Subcutaneous adipose tissue (tissue), 4 donors: ENCODE measurements around the gene MRPS11. TPM values are rescaled to one million over a fixed set of nuclear protein-coding genes. Genes with fewer than 3 reads are reported as not detected.

Experiments
- CTCF ChIP-seq: fragments of 450-650 bp; IDR thresholded peaks from one replicate; pipeline ENCODE4 v1.5.1; 2016; ENCODE audit warnings: low read depth, mild to moderate bottlenecking, control low read depth, antibody characterized with exemption, moderate library complexity
- total RNA-seq, 4 donors: library from RNA; depleted of rRNA; stranded (reverse); fragments of >200 nt; gene quantifications; one replicate each; pipeline ENCODE4 v1.1.0, GENCODE V29; 2016

The MRPS11 gene
- total RNA-seq, 4 donors from 2014 or later: 28.8 to 48.0 (median 31.5) TPM

DNA sequence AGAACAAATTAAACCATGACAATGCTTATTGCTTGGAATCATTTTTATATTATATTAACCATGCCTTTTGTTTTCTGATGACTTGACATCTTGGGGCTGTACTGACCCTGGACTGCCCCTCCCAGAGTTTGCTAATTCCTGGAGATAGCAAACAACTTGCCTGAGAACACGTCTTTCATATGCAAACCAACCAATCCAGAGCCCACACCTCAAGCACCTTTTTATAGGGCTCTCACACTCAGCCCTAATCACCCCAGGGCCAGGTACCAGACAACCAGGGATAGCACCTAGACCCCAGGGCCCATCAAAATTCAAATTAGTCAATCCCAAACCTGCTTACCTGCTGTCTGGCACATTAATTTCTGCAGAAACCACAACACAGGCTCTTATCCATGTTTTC is 36.9 kb downstream of the MRPS11 start:
- TF ChIP-seq CTCF: no peak

DNA sequence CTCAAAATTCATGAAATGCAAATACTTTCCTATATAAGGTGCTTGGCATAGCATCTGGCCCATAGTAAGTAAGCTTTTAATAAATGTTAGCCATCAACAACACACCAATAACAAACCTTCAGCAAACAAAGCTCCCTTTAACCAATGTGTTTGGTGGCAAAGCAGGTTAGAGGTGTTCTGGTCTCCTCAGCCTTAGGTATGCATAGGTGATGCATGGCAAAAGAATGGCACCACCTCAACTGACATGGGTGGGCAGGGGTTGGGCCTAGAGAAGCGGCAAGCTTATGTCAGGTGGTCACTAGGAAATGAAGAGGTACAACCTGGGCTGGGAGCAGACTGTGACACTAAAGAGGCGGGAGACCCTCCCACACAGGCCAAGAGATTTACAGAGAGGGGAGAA is 38.2 kb downstream of the MRPS11 start:
- TF ChIP-seq CTCF: no peak

DNA sequence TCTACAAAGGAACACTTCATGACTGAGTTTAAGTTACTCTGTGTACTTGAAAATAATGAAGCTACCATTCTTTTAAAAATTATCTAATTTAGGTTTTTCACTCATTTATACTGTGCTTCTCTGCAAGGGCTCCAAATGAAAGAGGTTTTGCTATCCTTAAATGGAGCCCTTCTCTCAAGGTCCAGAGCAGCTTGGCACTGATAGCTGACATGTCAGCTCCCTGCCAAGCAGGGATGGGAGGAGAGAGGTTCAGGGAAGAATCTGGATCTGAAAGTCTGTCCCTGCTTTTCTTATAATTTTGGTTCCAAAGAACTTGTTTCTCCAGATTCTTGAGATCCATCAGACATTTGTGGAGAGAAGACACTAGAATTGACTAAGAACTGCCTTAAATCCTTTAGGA is 39.1 kb downstream of the MRPS11 start:
- no peak for TF ChIP-seq CTCF

DNA sequence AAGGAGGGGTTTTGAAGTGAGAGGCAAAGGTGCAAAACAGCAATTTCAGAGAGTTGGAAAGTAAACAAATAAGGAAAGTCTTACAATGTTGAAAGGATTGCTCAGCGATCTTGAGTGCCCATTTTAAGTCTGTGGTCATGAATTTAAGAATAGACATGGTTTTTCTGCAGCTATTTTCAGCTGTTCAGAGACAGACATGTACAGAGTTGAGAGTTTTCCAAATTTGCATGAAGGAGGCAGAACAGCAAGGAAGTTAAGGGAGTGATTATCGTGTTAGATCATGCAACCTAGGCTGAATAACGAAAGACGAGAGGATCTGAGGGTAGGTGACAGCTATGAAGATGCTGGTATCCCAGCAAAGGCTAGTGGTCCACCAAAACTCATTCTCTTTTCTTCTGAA is 41.8 kb downstream of the MRPS11 start:
- no peak for TF ChIP-seq CTCF

DNA sequence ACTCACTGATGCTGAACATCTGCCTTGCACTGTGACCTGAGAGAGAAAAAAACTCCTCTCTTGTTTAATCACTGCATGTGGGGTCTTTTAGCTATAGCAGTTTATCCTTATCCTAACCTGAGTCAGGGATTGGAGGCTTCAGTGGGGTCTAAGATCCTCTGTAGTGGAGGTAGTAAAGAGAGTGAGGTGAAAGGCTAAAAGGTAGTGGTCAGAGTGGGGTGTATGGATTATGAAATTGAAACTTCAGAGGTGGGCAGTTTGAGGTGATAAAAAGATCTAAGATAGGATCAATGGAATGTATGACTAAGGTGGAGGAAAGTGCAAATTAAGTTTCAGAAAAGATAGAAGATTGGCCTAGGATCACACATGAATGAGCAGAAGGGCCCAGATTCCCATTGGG is 42.5 kb downstream of the MRPS11 start:
- TF ChIP-seq CTCF: no peak

DNA sequence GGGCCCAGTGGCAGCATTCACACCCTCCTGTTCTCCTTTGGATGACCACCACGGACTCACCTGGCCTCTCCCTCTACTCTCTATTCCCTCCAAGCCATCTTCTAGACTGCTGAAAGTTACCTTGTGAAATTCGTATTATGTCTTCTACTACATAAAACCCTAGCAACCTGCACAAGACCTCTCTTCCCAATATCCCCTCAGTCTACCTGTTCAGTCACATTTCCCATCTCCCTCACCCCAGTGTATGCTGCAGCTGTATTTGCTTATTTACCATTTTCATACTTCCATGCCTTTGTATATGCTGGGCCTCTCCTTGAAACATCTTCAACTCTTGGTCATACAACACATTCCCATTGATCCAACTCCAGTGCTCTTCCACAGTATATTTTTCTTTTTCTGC is 43.7 kb downstream of the MRPS11 start:
- TF ChIP-seq CTCF: no peak

DNA sequence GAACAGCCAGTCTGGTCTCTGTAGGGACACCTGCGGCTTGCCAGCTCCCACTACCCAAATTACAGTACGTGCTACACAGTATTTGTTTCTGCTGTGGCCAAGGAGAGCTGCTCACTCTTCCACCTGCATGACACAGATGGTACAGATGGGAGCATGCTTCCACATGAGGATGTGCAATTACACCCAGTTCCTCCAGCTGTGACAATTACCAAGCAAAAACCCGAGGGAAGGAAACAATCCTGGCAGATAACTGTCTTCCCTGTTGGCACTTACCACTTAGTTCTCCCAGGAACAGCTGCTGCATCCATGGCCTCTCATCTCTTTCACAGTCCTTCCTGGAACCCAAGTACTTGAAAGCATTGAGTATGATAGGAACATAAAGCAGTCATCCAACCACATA is 44.6 kb downstream of the MRPS11 start:
- no peak for TF ChIP-seq CTCF

- TF ChIP-seq CTCF: no peak
Measured at GRCh38 chr15:88512601-88513000, 45.1 kb downstream of the MRPS11 start.
